HG03460 (cell line): ENCODE results near the gene MRO.
"Not testable (repeated sequence)": the region's sequence is repeated elsewhere in the genome, so short reads cannot be mapped to it uniquely, and the experiment has no call there.

Source experiments
- ATAC-seq: cut with Tn5 transposase; IDR thresholded peaks from one replicate; pipeline ENCODE4 v1.9.1; 2021; ENCODE audit not compliant: unreplicated experiment

The MRO gene

GRCh38 chr18:50793641-50794565 lies 25.9 kb downstream of the MRO start:
- ATAC-seq, result no peak

GRCh38 chr18:50792885-50793284 lies 26.9 kb downstream of the MRO start:
- no peak for ATAC-seq

GRCh38 chr18:50791599-50792438 lies 28.0 kb downstream of the MRO start:
- ATAC-seq, result no peak

DNA sequence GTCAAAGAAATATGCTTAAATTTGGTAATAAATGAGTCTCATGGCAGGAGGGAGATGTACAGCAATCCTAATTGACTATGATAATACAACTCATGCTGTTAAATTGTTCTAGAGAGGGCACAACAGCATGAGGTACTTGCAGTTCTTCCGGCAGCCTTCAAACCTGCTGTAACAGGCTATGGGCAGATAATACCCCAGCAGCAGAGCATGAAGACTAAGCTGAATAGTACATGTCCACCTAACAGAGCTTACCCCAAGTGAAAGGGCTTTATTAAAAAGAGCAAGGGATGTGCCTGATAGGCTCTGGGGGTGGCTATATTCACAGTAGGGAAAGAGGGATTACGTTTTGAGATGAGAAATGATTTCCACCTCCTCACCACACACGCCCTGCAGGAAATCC lies 28.9 kb downstream of the MRO start:
- no peak for ATAC-seq

- ATAC-seq, result no peak
Observed at GRCh38 chr18:50790241-50790640, 29.6 kb downstream of the MRO start.

- no peak for ATAC-seq
Observed at GRCh38 chr18:50788284-50788683, 31.5 kb downstream of the MRO start.

DNA sequence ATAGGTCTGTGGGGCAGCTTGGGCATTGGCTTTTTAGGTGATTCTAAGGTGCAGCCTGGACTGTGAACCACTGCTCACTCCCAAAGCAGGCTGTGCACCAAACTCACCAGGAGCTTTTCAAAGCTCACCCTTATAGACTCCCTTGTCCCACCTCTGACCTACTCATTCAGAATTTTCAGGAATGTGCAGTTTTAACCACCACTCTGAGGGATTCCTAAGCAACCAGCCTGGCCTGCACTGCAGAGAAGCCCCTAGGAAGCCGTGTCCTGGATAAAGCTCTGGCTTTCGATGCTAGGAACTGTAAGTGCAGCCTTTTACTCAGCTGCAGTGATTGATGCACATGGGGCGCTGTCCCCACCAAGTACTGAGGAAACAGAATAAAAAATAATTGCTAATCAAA lies 33.0 kb downstream of the MRO start:
- no peak for ATAC-seq

- no peak for ATAC-seq
Observed at GRCh38 chr18:50783553-50783952, 36.3 kb downstream of the MRO start.

DNA sequence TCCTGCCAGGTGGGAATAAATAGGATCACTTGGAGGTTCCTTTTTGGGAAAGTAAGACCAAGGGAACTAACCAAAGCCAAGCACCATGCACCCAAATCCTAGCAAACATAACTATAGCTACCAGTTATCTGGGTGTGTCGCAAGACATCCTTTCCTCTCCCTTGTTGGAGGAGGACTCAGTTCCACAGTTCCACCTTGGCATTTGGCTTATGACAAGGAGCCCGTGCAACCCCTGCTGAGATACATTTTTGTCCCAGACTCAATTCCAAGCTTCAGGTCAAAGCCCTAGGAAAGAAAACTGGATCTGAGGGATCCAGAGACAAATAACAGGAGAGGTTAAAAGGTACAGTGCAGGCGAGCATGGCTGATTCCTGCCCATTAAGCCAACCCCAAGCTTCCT lies 40.8 kb downstream of the MRO start:
- not testable (repeated sequence) for ATAC-seq

- no peak for ATAC-seq
Observed at GRCh38 chr18:50776383-50776782, 43.4 kb downstream of the MRO start.

GRCh38 chr18:50775726-50776125 lies 44.1 kb downstream of the MRO start:
- ATAC-seq, result no peak

GRCh38 chr18:50775207-50775606 lies 44.6 kb downstream of the MRO start:
- no peak for ATAC-seq

DNA sequence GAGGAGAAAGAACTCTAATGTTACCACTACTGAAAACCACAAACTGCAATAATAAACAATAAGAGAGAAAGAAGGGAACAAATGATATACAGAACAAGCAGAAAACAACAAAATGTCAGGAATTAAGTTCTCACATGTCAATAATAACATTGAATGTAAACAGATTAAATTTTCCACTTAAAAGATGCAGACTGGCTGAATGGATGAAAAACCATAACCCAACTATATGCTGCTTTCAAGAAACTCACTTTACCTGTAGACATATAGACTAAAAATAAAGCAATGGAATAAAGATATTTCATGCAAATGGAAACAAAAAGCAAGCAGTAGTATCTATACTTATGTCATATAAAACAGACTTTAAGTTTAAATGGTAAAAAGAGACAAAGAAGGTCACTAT lies 50.4 kb downstream of the MRO start:
- ATAC-seq, result no peak

GRCh38 chr18:50757358-50757757 lies 62.5 kb downstream of the MRO start:
- ATAC-seq, result no peak

GRCh38 chr18:50754297-50754696 lies 65.5 kb downstream of the MRO start:
- ATAC-seq, result no peak

DNA sequence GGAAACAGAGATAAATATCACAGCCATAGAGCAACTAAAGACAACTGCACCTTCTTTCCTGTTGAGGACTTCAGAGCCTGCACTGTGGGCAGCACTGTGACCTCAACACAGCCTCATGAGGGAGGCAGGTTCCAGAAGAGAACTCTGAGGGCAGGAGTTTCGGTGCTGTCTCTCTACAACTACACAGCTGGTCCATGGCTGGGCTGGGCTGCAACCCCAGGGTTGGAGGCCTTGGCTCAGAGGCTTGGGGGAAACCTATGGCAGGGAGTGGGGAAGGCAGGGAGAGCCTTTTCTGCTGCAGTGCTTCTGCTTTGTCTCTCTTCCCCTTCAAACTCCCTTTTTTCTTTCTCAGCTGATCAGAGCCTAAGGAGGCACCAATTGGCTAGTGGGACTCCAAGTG lies 66.5 kb downstream of the MRO start:
- no peak for ATAC-seq

- no peak for ATAC-seq
Observed at GRCh38 chr18:50751947-50752346, 67.9 kb downstream of the MRO start.

- ATAC-seq, result no peak
Observed at GRCh38 chr18:50751490-50751889, 68.3 kb downstream of the MRO start.

DNA sequence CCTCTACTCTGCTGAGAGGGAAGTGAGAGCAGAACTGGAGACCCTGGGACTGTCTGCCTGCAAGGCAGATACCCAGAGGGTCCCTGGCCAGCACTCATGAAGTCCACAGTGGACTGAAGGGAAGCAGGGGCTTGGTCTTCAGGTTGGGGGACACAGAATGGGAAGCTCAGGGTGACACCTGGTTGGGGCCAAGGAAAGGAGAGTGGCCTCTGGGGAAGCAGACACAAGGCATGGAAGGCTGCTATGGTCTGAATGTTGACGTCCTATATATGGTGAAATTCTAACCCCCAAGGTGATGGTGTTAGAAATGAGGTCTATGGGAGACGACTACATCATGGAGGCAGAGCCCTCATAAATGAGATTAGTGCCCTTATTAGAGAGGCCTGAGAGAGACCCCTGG lies 69.3 kb downstream of the MRO start:
- no peak for ATAC-seq

GRCh38 chr18:50749945-50750344 lies 69.9 kb downstream of the MRO start:
- no peak for ATAC-seq

GRCh38 chr18:50749421-50749820 lies 70.4 kb downstream of the MRO start:
- no peak for ATAC-seq
